ENCODE data around the gene ATG4B. TPM values are rescaled to one million over a fixed set of nuclear protein-coding genes. Genes with fewer than 3 reads are reported as not detected.
A peak's percentile ranks its signal among the peaks of the same experiment; 100 is the strongest.

ATG4B gene
- total RNA-seq, 2 donors from 2014 or later, result 103 to 107 TPM

- no peak for DNase-seq (ENCODE audit: low spot score in 2 of 2)
- Mint-ChIP-seq H3K9me3 (no peaks in the 10 kb centered on the region), H3K36me3 (peaks cover 7 to 9% of the 10 kb centered on the region in 2 donors), H3K27ac (no peak overlapping the region)
- peak in 1 of 2 donors; percentile 8 for ATAC-seq
Observed at GRCh38 chr2:241608881-241609280, 28.6 kb upstream of the ATG4B start.

GRCh38 chr2:241609859-241610793 lies 27.4 kb upstream of the ATG4B start:
- H3K9me3 Mint-ChIP-seq, result no peaks in the 10 kb centered on the region
- H3K27ac Mint-ChIP-seq, result peak overlapping the region; percentile 80 to 90
- peak; percentile 98 to 99 for ATAC-seq
- H3K36me3 Mint-ChIP-seq, result peaks cover 7 to 9% of the 10 kb centered on the region in 2 donors
- peak; percentile 79 to 96 for DNase-seq (ENCODE audit: low spot score in 2 of 2)

GRCh38 chr2:241611062-241611461 lies 26.4 kb upstream of the ATG4B start:
- no peak for ATAC-seq
- Mint-ChIP-seq H3K27ac (peak overlapping the region in 1 of 2 donors; percentile 80), H3K36me3 (peaks cover 9 to 12% of the 10 kb centered on the region in 2 donors), H3K9me3 (no peaks in the 10 kb centered on the region)
- no peak for DNase-seq (ENCODE audit: low spot score in 2 of 2)

GRCh38 chr2:241612156-241613016 lies 25.1 kb upstream of the ATG4B start:
- no peak for DNase-seq (ENCODE audit: low spot score in 2 of 2)
- no peak for ATAC-seq
- peaks cover 11 to 12% of the 10 kb centered on the region in 2 donors for H3K36me3 Mint-ChIP-seq
- no peaks in the 10 kb centered on the region for H3K9me3 Mint-ChIP-seq
- no peak overlapping the region for H3K27ac Mint-ChIP-seq

- ATAC-seq, result no peak
- Mint-ChIP-seq H3K36me3 (peaks cover 11 to 20% of the 10 kb centered on the region in 2 donors), H3K27ac (no peak overlapping the region), H3K9me3 (no peaks in the 10 kb centered on the region)
- DNase-seq (ENCODE audit: low spot score in 2 of 2), result no peak
Observed at GRCh38 chr2:241613017-241613780, 24.3 kb upstream of the ATG4B start.

- Mint-ChIP-seq H3K36me3 (peaks cover 16 to 26% of the 10 kb centered on the region in 2 donors), H3K27ac (no peak overlapping the region), H3K9me3 (peaks cover 4 to 9% of the 10 kb centered on the region in 2 donors)
- DNase-seq (ENCODE audit: low spot score in 2 of 2) (no peak), ATAC-seq (no peak)
Observed at GRCh38 chr2:241615041-241615440, 22.5 kb upstream of the ATG4B start.

GRCh38 chr2:241615522-241616052 lies 21.9 kb upstream of the ATG4B start:
- Mint-ChIP-seq H3K36me3 (peaks cover 18 to 28% of the 10 kb centered on the region in 2 donors), H3K9me3 (peaks cover 5 to 14% of the 10 kb centered on the region in 2 donors), H3K27ac (peak overlapping the region; percentile 49 to 96)
- no peak for DNase-seq (ENCODE audit: low spot score in 2 of 2)
- no peak for ATAC-seq

GRCh38 chr2:241616168-241617125 lies 21.0 kb upstream of the ATG4B start:
- H3K27ac Mint-ChIP-seq, result peak overlapping the region; percentile 49 to 96
- peaks cover 23 to 36% of the 10 kb centered on the region in 2 donors for H3K36me3 Mint-ChIP-seq
- peaks cover 11 to 20% of the 10 kb centered on the region in 2 donors for H3K9me3 Mint-ChIP-seq

GRCh38 chr2:241617431-241618154 lies 19.9 kb upstream of the ATG4B start:
- H3K9me3 Mint-ChIP-seq, result peaks cover 13 to 23% of the 10 kb centered on the region in 2 donors
- peaks cover 26 to 40% of the 10 kb centered on the region in 2 donors for H3K36me3 Mint-ChIP-seq
- DNase-seq (ENCODE audit: low spot score in 2 of 2), result peak in 1 of 2 donors; percentile 25
- peak in 1 of 2 donors; percentile 19 for ATAC-seq
- peak overlapping the region; percentile 73 to 94 for H3K27ac Mint-ChIP-seq

More at GRCh38 chr2:241616168-241617125, 21.0 kb upstream of the ATG4B start:
- no peak for ATAC-seq
- DNase-seq (ENCODE audit: low spot score in 2 of 2), result no peak

- no peak for ATAC-seq
- H3K36me3 Mint-ChIP-seq, result peaks cover 26 to 40% of the 10 kb centered on the region in 2 donors
Observed at GRCh38 chr2:241618296-241618805, 19.1 kb upstream of the ATG4B start.

GRCh38 chr2:241618829-241619228 lies 18.7 kb upstream of the ATG4B start:
- H3K9me3 Mint-ChIP-seq, result peaks cover 13 to 23% of the 10 kb centered on the region in 2 donors
- peak overlapping the region; percentile 73 to 94 for H3K27ac Mint-ChIP-seq
- ATAC-seq (no peak), DNase-seq (ENCODE audit: low spot score in 2 of 2) (no peak)
- peaks cover 26 to 40% of the 10 kb centered on the region in 2 donors for H3K36me3 Mint-ChIP-seq

More at GRCh38 chr2:241618296-241618805, 19.1 kb upstream of the ATG4B start:
- Mint-ChIP-seq H3K9me3 (peaks cover 13 to 23% of the 10 kb centered on the region in 2 donors), H3K27ac (peak overlapping the region; percentile 73 to 94)
- DNase-seq (ENCODE audit: low spot score in 2 of 2), result no peak

- Mint-ChIP-seq H3K9me3 (peaks cover 13 to 23% of the 10 kb centered on the region in 2 donors), H3K27ac (peak overlapping the region; percentile 73 to 94), H3K36me3 (peaks cover 26 to 40% of the 10 kb centered on the region in 2 donors)
- peak; percentile 32 to 38 for ATAC-seq
- no peak for DNase-seq (ENCODE audit: low spot score in 2 of 2)
Observed at GRCh38 chr2:241619597-241620418, 17.7 kb upstream of the ATG4B start.

GRCh38 chr2:241620419-241620769 lies 17.1 kb upstream of the ATG4B start:
- peak; percentile 67 to 79 for DNase-seq (ENCODE audit: low spot score in 2 of 2)
- Mint-ChIP-seq H3K9me3 (peaks cover 13 to 23% of the 10 kb centered on the region in 2 donors), H3K27ac (peak overlapping the region; percentile 73 to 96), H3K36me3 (peaks cover 26 to 40% of the 10 kb centered on the region in 2 donors)
- ATAC-seq, result peak; percentile 90
